HL-60 (cell line): ENCODE data around the gene PEX26.

Experiments used
- CTCF ChIP-seq: IDR thresholded peaks from one replicate; pipeline ENCODE4 v1.5.1; 2011; ENCODE audit warnings: low read length, control low read depth, inconsistent platforms; ENCODE audit not compliant: insufficient read depth
- GABPA ChIP-seq: IDR thresholded peaks from 2 replicates; pipeline ENCODE4 v1.6.1; 2012; ENCODE audit warnings: low read depth
- REST ChIP-seq: IDR thresholded peaks from 2 replicates; pipeline ENCODE4 v1.6.1; 2012; ENCODE audit warnings: low read depth; ENCODE audit not compliant: insufficient replicate concordance

- TF ChIP-seq CTCF, result no peak
- no peak for TF ChIP-seq REST
- no peak for TF ChIP-seq GABPA
Measured at GRCh38 chr22:18109410-18110193, 31.8 kb downstream of the PEX26 start.
